Endothelial cell of umbilical vein (primary cell): ENCODE data around the gene SNX33.

Experiments used
- POLR2AphosphoS5 ChIP-seq: IDR thresholded peaks from 2 replicates; pipeline ENCODE4 v1.6.1; 2012; ENCODE audit warnings: low read depth, mild to moderate bottlenecking, control low read depth, low read length, moderate library complexity; ENCODE audit not compliant: insufficient read depth
- TF ChIP-seq, protein P1 (sequence below), 2 donors: IDR thresholded peaks; 1 replicate in 1 of 2; 2 replicates in 1 of 2; pipeline ENCODE4 v1.5.1; 2011; ENCODE audit warnings: low read length in 2 of 2, mild to moderate bottlenecking in 2 of 2, moderate library complexity in 2 of 2, control low read depth in 1 of 2, inconsistent platforms in 1 of 2, low read depth in 1 of 2; ENCODE audit not compliant: insufficient read depth in 1 of 2; ENCODE audit errors: extremely low read depth in 1 of 2

DNA sequence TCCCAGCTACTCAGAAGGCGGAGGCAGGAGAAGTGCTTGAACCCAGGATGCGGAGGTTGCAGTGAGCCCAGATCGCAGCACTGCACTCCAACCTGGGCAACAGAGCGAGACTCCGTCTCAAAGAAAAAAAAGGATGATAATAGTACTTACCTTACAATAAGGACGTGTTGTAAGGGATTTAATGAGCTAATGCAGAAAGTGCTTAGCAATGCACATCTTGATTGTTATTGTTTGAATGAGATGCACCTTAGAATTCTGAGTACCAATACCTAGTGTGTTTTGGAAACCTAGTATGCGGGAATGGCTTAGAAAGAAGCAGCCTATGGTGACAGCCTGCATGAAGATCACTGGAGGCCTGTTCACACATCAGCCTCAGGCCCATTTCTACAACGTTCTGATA is 41.7 kb upstream of the SNX33 start:
- TF ChIP-seq, protein P1, sequence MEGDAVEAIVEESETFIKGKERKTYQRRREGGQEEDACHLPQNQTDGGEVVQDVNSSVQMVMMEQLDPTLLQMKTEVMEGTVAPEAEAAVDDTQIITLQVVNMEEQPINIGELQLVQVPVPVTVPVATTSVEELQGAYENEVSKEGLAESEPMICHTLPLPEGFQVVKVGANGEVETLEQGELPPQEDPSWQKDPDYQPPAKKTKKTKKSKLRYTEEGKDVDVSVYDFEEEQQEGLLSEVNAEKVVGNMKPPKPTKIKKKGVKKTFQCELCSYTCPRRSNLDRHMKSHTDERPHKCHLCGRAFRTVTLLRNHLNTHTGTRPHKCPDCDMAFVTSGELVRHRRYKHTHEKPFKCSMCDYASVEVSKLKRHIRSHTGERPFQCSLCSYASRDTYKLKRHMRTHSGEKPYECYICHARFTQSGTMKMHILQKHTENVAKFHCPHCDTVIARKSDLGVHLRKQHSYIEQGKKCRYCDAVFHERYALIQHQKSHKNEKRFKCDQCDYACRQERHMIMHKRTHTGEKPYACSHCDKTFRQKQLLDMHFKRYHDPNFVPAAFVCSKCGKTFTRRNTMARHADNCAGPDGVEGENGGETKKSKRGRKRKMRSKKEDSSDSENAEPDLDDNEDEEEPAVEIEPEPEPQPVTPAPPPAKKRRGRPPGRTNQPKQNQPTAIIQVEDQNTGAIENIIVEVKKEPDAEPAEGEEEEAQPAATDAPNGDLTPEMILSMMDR (IDR thresholded peaks at IDR 0.05; ENCODE audit: extremely low read depth in 1 of 2, insufficient read depth in 1 of 2, low read depth in 1 of 2, low read length in 2 of 2): no peak
- TF ChIP-seq POLR2AphosphoS5: no peak
